ENCODE data around the gene TTC19.
"Not testable (repeated sequence)": the region's sequence is repeated elsewhere in the genome, so short reads cannot be mapped to it uniquely, and the experiment has no call there.

The TTC19 gene

GRCh38 chr17:16019347-16019746 lies 19.7 kb downstream of the TTC19 start:
- in situ Hi-C loops (cut with MboI; ENCODE audit: low pct_unique_long_range_greater_than_20kb, low sequenced_read_pairs) = no loop called here
- DNase-seq = no peak

DNA sequence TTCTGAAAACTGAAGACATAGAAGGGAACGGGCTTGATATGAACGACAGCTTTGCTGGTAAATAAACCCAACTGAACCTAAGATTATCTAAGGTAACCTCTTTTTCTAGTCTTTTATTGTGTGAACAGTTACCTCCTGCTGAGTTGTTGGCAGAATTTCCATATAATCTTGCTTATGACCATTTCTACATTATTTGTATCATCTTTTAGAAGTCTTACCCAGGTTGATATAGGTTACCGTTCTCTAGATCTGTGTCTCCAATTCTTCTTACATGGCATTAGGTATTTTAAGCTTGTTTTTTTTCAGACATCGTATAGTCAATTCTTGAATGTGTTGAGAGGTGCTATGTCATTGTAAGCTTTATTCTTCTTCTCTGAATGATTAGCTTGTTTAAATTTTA lies 24.3 kb downstream of the TTC19 start:
- DNase-seq = no peak
- in situ Hi-C loops (cut with MboI; ENCODE audit: low pct_unique_long_range_greater_than_20kb, low sequenced_read_pairs) = no loop called here

GRCh38 chr17:16025202-16025601 lies 25.6 kb downstream of the TTC19 start:
- DNase-seq = no peak
- in situ Hi-C loops (cut with MboI; ENCODE audit: low pct_unique_long_range_greater_than_20kb, low sequenced_read_pairs) = no loop called here

GRCh38 chr17:16026895-16027294 lies 27.3 kb downstream of the TTC19 start:
- in situ Hi-C loops (cut with MboI; ENCODE audit: low pct_unique_long_range_greater_than_20kb, low sequenced_read_pairs) = no loop called here

GRCh38 chr17:16027708-16028584 lies 28.3 kb downstream of the TTC19 start:
- no peak for DNase-seq
- in situ Hi-C loops (cut with MboI; ENCODE audit: low pct_unique_long_range_greater_than_20kb, low sequenced_read_pairs) = no loop called here

More at GRCh38 chr17:16026895-16027294, 27.3 kb downstream of the TTC19 start:
- DNase-seq = no peak

GRCh38 chr17:16033729-16034349 lies 34.2 kb downstream of the TTC19 start:
- DNase-seq = no peak
- in situ Hi-C loops (cut with MboI; ENCODE audit: low pct_unique_long_range_greater_than_20kb, low sequenced_read_pairs) = no loop called here

- in situ Hi-C loops (cut with MboI; ENCODE audit: low pct_unique_long_range_greater_than_20kb, low sequenced_read_pairs) = no loop called here
- DNase-seq = no peak
Observed at GRCh38 chr17:16036261-16036660, 36.6 kb downstream of the TTC19 start.

GRCh38 chr17:16037636-16038035 lies 38.0 kb downstream of the TTC19 start:
- DNase-seq = no peak

DNA sequence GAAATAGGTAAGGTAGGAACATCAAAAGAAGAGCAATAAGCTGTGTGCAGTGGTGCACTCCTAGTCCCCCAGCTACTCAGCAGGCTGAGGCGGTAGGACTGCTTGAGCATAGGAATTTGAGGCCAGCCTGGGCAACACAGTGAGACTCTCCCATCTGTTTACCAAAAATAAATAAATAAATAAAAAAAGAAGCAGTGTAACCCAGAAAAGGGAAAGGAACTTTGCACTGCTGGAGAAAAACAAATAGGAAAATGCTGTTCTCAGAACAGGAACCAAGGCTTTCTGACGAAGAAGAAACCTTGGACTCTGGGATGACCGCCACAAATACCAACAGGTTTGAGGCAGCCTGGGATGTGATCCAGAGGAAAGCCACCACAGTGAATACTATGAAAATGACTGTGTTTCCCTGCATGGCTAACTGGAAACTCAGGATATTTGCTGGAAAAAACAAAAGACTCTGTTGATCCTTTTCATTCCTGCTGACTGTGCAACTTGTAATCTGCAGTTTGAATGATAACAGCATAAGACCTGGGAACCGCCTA lies 41.2 kb downstream of the TTC19 start:
- in situ Hi-C loops (cut with MboI; ENCODE audit: low pct_unique_long_range_greater_than_20kb, low sequenced_read_pairs) = no loop called here
- no peak for DNase-seq

More at GRCh38 chr17:16037636-16038035, 38.0 kb downstream of the TTC19 start:
- in situ Hi-C loops (cut with MboI; ENCODE audit: low pct_unique_long_range_greater_than_20kb, low sequenced_read_pairs) = no loop called here

GRCh38 chr17:16044487-16044886 lies 44.9 kb downstream of the TTC19 start:
- in situ Hi-C loops (cut with MboI; ENCODE audit: low pct_unique_long_range_greater_than_20kb, low sequenced_read_pairs) = no loop called here
- no peak for DNase-seq

GRCh38 chr17:16046966-16047365 lies 47.3 kb downstream of the TTC19 start:
- DNase-seq = no peak
- in situ Hi-C loops (cut with MboI; ENCODE audit: low pct_unique_long_range_greater_than_20kb, low sequenced_read_pairs) = no loop called here

DNA sequence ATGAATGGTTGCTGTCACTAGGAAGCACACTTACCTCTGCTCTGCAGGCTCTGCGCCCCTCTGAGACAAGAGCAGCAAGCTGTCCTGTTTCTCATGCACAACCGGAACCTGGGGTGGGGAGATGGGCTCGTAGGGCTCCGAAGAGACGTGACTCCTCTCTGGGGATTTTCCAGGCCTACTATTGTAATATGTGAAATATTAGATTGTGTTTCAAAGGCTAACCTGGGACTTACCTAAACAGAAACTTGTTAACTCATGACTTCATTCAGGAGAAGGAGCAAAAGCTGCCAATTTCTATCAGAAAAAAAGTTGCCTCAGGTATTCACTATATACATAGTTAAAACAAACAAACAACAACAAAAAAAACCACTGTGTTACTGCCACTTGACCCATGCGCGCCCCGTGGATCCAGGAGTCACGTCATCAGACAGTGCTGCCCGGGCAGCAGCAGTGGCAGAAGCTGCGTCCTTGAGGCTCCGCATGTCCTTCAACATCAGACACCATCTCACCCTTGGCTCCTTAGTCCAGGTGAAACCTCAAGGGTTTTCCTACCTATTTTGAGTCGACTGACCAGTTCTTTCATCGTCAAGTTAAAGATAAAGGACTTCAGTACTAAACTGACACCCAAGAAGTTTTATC lies 49.3 kb downstream of the TTC19 start:
- in situ Hi-C loops (cut with MboI; ENCODE audit: low pct_unique_long_range_greater_than_20kb, low sequenced_read_pairs) = no loop called here
- no peak for DNase-seq

DNA sequence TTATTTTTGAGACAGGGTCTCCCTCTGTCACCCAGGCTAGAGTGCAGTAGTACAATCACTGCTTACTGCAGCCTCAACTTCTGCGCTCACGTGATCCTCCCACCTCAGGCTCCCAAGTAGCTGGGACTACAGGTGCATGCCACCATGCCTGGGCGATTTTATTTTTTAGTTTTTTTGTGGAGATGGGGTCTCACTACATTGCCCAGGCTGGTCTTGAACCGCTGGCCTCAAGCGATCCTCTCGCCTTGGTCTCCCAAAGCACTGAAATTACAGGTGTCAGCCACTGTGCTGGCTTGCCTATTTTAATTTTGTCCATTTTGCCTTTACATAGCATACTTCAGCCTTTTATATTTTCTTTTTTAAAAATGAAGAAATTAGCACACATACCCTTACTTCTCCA lies 51.2 kb downstream of the TTC19 start:
- DNase-seq = no peak
- in situ Hi-C loops (cut with MboI; ENCODE audit: low pct_unique_long_range_greater_than_20kb, low sequenced_read_pairs) = no loop called here

DNA sequence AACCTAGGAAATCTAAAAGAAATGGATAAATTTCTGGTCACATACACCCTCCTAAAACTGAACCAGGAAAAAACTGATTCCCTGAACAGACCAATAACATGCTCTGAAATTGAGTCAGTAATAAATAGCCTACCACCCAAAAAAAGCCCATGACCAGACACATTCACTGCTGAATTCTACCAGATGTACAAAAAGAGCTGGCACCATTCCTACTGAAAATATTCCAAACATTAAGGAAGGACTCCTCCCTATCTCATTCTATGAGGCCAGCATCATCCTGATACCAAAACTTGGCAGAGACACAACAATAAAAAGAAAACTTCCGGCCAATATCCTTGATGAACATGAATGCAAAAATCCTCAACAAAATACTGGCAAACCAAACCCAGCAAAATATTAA lies 52.9 kb downstream of the TTC19 start:
- in situ Hi-C loops (cut with MboI; ENCODE audit: low pct_unique_long_range_greater_than_20kb, low sequenced_read_pairs) = no loop called here
- no peak for DNase-seq

DNA sequence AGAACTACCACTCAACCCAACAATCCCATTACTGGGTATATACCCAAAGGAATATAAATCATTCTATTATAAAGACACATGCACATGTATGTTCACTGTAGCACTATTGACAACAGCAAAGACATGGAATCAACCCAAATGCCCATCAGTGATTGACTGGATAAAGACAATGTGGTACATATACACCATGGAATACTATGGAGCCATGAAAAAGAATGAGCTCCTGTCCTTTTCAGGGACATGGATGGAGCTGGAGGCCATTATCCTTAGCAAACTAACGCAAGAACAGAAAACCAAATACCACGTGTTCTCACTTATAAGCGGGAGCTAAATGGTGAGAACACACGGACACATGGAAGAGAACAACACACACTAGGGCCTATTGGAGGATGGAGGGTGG lies 55.5 kb downstream of the TTC19 start:
- in situ Hi-C loops (cut with MboI; ENCODE audit: low pct_unique_long_range_greater_than_20kb, low sequenced_read_pairs); DNase-seq: not testable (repeated sequence)

DNA sequence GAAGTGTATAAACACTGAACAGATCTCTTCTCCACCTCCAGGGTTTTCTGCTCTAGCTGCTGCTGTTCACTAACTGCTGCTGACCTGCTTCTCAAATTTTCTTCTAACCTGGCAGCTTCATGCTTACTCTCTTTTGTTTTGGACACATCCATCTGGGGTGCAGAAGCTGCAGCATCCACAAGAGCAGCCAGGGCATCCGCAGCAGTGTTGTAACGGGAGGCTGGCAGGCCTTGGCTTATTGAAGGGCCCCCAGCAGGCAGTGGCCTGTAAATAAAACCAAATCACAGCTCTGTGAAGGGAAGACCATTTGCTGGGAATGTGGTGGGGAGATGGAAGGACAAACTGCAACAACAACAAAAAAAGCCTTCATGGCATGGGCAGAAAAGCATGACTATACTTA lies 62.0 kb downstream of the TTC19 start:
- in situ Hi-C loops (cut with MboI; ENCODE audit: low pct_unique_long_range_greater_than_20kb, low sequenced_read_pairs) = no loop called here
- DNase-seq = no peak

DNA sequence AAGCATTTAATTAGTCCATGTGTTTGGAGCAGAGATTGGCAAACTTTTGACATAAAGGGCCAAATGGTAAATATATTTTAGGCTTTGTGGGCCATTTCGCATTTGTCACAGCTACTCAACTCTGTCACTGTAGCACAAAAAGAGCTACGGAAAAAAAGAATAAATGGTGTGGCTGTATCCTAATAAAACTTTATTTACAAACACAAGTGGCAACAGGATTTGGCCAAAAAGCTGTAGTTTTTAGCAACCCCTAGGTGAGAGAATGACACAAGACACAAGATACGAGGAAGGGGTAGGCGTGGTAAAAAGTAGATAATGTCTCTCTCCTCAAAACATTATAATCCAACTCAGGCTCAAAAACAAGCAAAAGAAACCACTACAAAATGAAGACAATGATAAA lies 66.5 kb downstream of the TTC19 start:
- in situ Hi-C loops (cut with MboI; ENCODE audit: low pct_unique_long_range_greater_than_20kb, low sequenced_read_pairs) = no loop called here
- DNase-seq = no peak

DNA sequence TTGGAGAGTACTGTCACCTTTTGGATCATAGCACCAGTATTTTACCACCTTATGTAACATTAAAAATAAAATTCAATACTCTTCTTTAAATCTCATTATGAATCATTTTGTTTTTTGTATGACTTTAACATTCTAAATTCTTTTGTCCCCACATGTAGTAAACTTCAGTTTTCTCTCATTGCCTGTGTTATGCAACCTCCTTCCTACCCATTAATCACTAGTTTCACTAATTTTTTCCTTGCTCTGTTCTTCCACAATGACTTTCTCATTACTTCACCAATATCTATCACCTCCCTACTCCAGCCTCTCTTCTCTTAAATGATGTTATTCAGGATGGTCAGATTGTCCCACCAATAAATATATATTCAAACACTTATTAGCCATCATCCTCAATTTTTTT lies 68.7 kb downstream of the TTC19 start:
- in situ Hi-C loops (cut with MboI; ENCODE audit: low pct_unique_long_range_greater_than_20kb, low sequenced_read_pairs) = no loop called here
- DNase-seq = no peak

DNA sequence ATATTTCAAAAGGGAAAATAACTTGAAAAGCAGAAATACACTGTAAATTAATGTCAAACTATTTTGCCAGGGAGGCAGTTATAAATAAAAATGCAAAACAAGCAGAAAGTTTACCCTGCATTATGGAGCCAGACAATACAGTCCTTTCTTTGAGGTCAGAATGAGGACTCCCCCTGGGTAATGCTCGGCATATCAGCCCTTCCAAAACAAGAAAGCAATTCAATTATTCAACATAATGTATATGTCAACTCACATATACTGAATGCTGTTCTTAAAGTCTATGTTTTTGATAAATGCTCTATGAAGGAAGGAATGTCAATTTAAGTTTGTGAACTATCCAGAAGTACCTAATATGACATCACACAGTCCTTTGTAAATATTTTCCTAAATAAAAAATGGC lies 72.4 kb downstream of the TTC19 start:
- in situ Hi-C loops (cut with MboI; ENCODE audit: low pct_unique_long_range_greater_than_20kb, low sequenced_read_pairs) = no loop called here
- no peak for DNase-seq

DNA sequence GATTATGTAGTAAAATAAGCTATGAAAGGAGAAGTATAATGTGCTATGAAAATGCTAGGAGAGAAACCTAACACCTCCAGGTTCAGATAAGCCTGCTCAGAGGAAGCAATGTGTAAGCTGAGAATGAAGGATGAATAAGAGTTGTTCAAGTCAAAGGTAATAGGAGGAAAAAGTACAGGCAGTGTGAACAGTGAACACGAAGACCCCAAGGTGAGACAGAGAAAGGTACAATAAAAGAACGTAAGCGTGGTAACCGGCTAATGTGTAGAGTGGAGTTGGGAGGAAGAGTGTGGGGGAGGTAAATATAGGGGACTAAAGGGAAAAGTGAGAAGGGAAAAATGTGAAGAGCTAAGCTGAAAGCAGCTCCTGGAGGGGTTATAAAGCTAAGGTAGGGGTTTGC lies 74.2 kb downstream of the TTC19 start:
- in situ Hi-C loops (cut with MboI; ENCODE audit: low pct_unique_long_range_greater_than_20kb, low sequenced_read_pairs) = no loop called here
- no peak for DNase-seq
